ENCODE data around the gene PLK1. TPM values are rescaled to one million over a fixed set of nuclear protein-coding genes. Genes with fewer than 3 reads are reported as not detected.

PLK1 gene
- polyA plus RNA-seq, 1 donor from 2014 or later: 0.21 TPM

GRCh38 chr16:23679274-23679985 lies 741 bp downstream of the PLK1 start:
- Histone ChIP-seq H3K4me2 (ENCODE audit: low read length) (peak overlapping the region; percentile 78), H4K20me1 (ENCODE audit: insufficient read depth) (peaks cover 8% of the 10 kb centered on the region), H3K4me3 (ENCODE audit: low read length) (peak overlapping the region; percentile 81), H3K36me3 (ENCODE audit: insufficient read depth, low read length) (peaks cover 5% of the 10 kb centered on the region), H3F3A (ENCODE audit: insufficient read depth, low read length, poor library complexity, severe bottlenecking) (no peaks in the 10 kb centered on the region), H3K9ac (ENCODE audit: low read length) (peak overlapping the region; percentile 34), H3K79me2 (replicated peaks; ENCODE audit: insufficient read depth, low read length) (peaks cover 24% of the 10 kb centered on the region), H3K27me3 (ENCODE audit: insufficient read depth, low read depth, low read length) (no peaks in the 10 kb centered on the region), H2AFZ (ENCODE audit: low read depth, low read length) (no peak overlapping the region), H3K9me3 (ENCODE audit: low read length) (no peaks in the 10 kb centered on the region), H3K27ac (ENCODE audit: low read length) (no peak overlapping the region), H3K9me2 (ENCODE audit: insufficient read depth, low read length) (no peaks in the 10 kb centered on the region)
- no peak for TF ChIP-seq SMC3 (conservative IDR thresholded peaks at IDR 0.05; ENCODE audit: poor library complexity)

DNA sequence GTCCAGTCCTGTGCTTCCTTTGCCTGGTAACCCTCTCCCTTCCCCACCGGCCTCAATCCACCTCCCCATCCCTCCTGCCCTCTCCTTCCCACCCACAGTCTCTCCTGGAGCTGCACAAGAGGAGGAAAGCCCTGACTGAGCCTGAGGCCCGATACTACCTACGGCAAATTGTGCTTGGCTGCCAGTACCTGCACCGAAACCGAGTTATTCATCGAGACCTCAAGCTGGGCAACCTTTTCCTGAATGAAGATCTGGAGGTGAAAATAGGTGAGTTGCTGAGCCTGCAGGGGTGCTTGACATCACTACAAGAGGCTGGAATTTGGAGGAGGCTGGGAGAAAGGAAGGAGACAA lies 1.3 kb downstream of the PLK1 start:
- Histone ChIP-seq H2AFZ (ENCODE audit: low read depth, low read length) (no peak overlapping the region), H3K79me2 (replicated peaks; ENCODE audit: insufficient read depth, low read length) (peaks cover 24% of the 10 kb centered on the region), H4K20me1 (ENCODE audit: insufficient read depth) (peaks cover 8% of the 10 kb centered on the region), H3K4me2 (ENCODE audit: low read length) (no peak overlapping the region), H3K9ac (ENCODE audit: low read length) (no peak overlapping the region), H3K36me3 (ENCODE audit: insufficient read depth, low read length) (peaks cover 5% of the 10 kb centered on the region), H3K9me3 (ENCODE audit: low read length) (no peaks in the 10 kb centered on the region), H3K9me2 (ENCODE audit: insufficient read depth, low read length) (no peaks in the 10 kb centered on the region), H3F3A (ENCODE audit: insufficient read depth, low read length, poor library complexity, severe bottlenecking) (no peaks in the 10 kb centered on the region), H3K27ac (ENCODE audit: low read length) (no peak overlapping the region), H3K4me3 (ENCODE audit: low read length) (no peak overlapping the region), H3K27me3 (ENCODE audit: insufficient read depth, low read depth, low read length) (no peaks in the 10 kb centered on the region)
- TF ChIP-seq EZH2 (IDR thresholded peaks at IDR 0.05; ENCODE audit: borderline replicate concordance, insufficient read depth, low read length, poor library complexity, severe bottlenecking) (no peak), RAD21 (conservative IDR thresholded peaks at IDR 0.05) (no peak), EP300 (conservative IDR thresholded peaks at IDR 0.05; ENCODE audit: poor library complexity, severe bottlenecking) (no peak), SMC3 (conservative IDR thresholded peaks at IDR 0.05; ENCODE audit: poor library complexity) (no peak)
- TF ChIP-seq, protein P1, sequence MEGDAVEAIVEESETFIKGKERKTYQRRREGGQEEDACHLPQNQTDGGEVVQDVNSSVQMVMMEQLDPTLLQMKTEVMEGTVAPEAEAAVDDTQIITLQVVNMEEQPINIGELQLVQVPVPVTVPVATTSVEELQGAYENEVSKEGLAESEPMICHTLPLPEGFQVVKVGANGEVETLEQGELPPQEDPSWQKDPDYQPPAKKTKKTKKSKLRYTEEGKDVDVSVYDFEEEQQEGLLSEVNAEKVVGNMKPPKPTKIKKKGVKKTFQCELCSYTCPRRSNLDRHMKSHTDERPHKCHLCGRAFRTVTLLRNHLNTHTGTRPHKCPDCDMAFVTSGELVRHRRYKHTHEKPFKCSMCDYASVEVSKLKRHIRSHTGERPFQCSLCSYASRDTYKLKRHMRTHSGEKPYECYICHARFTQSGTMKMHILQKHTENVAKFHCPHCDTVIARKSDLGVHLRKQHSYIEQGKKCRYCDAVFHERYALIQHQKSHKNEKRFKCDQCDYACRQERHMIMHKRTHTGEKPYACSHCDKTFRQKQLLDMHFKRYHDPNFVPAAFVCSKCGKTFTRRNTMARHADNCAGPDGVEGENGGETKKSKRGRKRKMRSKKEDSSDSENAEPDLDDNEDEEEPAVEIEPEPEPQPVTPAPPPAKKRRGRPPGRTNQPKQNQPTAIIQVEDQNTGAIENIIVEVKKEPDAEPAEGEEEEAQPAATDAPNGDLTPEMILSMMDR (IDR thresholded peaks at IDR 0.05; ENCODE audit: poor library complexity, severe bottlenecking): no peak

DNA sequence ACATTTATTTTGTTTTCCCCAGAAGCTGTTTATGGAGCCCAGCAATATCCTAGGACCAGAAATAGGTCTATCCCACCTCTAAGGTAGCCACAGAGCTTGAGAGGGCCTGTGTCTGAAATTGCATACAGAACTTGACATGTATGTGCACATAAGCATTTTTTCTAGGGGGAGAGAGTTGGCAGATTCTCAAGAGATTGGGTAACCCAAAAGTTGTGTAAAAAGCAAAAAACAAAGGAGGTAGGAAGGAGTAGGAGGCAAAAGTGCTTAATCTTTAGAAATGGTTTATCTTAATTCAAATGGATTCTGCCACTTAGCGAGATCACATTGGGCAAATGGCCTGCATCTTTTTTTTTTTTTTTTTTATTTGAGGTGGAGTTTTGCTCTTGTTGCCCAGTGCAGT lies 3.5 kb downstream of the PLK1 start:
- no peak overlapping the region for H3K4me2 ChIP-seq (ENCODE audit: low read length)
- no peak overlapping the region for H2AFZ ChIP-seq (ENCODE audit: low read depth, low read length)
- H3K79me2 ChIP-seq (replicated peaks; ENCODE audit: insufficient read depth, low read length): peaks cover 24% of the 10 kb centered on the region
- no peaks in the 10 kb centered on the region for H3K27me3 ChIP-seq (ENCODE audit: insufficient read depth, low read depth, low read length)
- H3K27ac ChIP-seq (ENCODE audit: low read length): no peak overlapping the region
- H3K9me3 ChIP-seq (ENCODE audit: low read length): no peaks in the 10 kb centered on the region
- no peak for TF ChIP-seq EZH2 (IDR thresholded peaks at IDR 0.05; ENCODE audit: borderline replicate concordance, insufficient read depth, low read length, poor library complexity, severe bottlenecking)
- no peak for TF ChIP-seq POLR2AphosphoS5 (IDR thresholded peaks at IDR 0.05)
- no peak for TF ChIP-seq SMC3 (conservative IDR thresholded peaks at IDR 0.05; ENCODE audit: poor library complexity)
- TF ChIP-seq, protein P2, sequence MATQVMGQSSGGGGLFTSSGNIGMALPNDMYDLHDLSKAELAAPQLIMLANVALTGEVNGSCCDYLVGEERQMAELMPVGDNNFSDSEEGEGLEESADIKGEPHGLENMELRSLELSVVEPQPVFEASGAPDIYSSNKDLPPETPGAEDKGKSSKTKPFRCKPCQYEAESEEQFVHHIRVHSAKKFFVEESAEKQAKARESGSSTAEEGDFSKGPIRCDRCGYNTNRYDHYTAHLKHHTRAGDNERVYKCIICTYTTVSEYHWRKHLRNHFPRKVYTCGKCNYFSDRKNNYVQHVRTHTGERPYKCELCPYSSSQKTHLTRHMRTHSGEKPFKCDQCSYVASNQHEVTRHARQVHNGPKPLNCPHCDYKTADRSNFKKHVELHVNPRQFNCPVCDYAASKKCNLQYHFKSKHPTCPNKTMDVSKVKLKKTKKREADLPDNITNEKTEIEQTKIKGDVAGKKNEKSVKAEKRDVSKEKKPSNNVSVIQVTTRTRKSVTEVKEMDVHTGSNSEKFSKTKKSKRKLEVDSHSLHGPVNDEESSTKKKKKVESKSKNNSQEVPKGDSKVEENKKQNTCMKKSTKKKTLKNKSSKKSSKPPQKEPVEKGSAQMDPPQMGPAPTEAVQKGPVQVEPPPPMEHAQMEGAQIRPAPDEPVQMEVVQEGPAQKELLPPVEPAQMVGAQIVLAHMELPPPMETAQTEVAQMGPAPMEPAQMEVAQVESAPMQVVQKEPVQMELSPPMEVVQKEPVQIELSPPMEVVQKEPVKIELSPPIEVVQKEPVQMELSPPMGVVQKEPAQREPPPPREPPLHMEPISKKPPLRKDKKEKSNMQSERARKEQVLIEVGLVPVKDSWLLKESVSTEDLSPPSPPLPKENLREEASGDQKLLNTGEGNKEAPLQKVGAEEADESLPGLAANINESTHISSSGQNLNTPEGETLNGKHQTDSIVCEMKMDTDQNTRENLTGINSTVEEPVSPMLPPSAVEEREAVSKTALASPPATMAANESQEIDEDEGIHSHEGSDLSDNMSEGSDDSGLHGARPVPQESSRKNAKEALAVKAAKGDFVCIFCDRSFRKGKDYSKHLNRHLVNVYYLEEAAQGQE (IDR thresholded peaks at IDR 0.05; ENCODE audit: borderline replicate concordance): no peak
- TF ChIP-seq, protein P1 (IDR thresholded peaks at IDR 0.05; ENCODE audit: poor library complexity, severe bottlenecking): no peak
- no peak for TF ChIP-seq RAD21 (conservative IDR thresholded peaks at IDR 0.05)
- H3K4me3 ChIP-seq (ENCODE audit: low read length): no peak overlapping the region
- no peak overlapping the region for H3K9ac ChIP-seq (ENCODE audit: low read length)
- H4K20me1 ChIP-seq (ENCODE audit: insufficient read depth): peaks cover 8% of the 10 kb centered on the region
- peaks cover 5% of the 10 kb centered on the region for H3K36me3 ChIP-seq (ENCODE audit: insufficient read depth, low read length)
- H3K9me2 ChIP-seq (ENCODE audit: insufficient read depth, low read length): no peaks in the 10 kb centered on the region
- H3F3A ChIP-seq (ENCODE audit: insufficient read depth, low read length, poor library complexity, severe bottlenecking): no peaks in the 10 kb centered on the region

Data from neural cell (in vitro differentiated cells).